Measurements from ENCODE around the gene LIMK2.

Gene LIMK2

GRCh38 chr22:31282748-31283468 lies 70.8 kb downstream of the LIMK2 start:
- no peaks in the 10 kb centered on the region for H3K9me3 ChIP-seq (ENCODE audit: insufficient read depth, low read length)
- TF ChIP-seq EZH2phosphoT487 (IDR thresholded peaks at IDR 0.05; ENCODE audit: low read depth) (no peak), CTCF (IDR thresholded peaks at IDR 0.05; ENCODE audit: low read depth, low read length) (no peak)
- H2AFZ ChIP-seq (ENCODE audit: low read depth, low read length): no peak overlapping the region
- no peak overlapping the region for H3K27ac ChIP-seq (ENCODE audit: low read length)
- peaks cover 25% of the 10 kb centered on the region for H3K36me3 ChIP-seq (replicated peaks; ENCODE audit: low read depth, low read length)
- H4K20me1 ChIP-seq (ENCODE audit: insufficient read depth, low read length): no peaks in the 10 kb centered on the region
- no peak overlapping the region for H3K4me2 ChIP-seq (ENCODE audit: low read length)
- H3K27me3 ChIP-seq (ENCODE audit: low read depth, low read length): no peaks in the 10 kb centered on the region
- H3K4me3 ChIP-seq (ENCODE audit: low read length): no peak overlapping the region
- H3K4me1 ChIP-seq (ENCODE audit: low read length): no peaks in the 10 kb centered on the region
- no peaks in the 10 kb centered on the region for H3K79me2 ChIP-seq (ENCODE audit: low read length)
- H3K9ac ChIP-seq (ENCODE audit: low read length): no peak overlapping the region

- Histone ChIP-seq H3K4me3 (ENCODE audit: low read length) (no peak overlapping the region), H3K36me3 (replicated peaks; ENCODE audit: low read depth, low read length) (peaks cover 15% of the 10 kb centered on the region), H3K9ac (ENCODE audit: low read length) (no peak overlapping the region), H3K4me2 (ENCODE audit: low read length) (no peak overlapping the region), H2AFZ (ENCODE audit: low read depth, low read length) (no peak overlapping the region), H4K20me1 (ENCODE audit: insufficient read depth, low read length) (no peaks in the 10 kb centered on the region), H3K27ac (ENCODE audit: low read length) (no peak overlapping the region), H3K27me3 (ENCODE audit: low read depth, low read length) (no peaks in the 10 kb centered on the region), H3K4me1 (ENCODE audit: low read length) (peaks cover 10% of the 10 kb centered on the region), H3K9me3 (ENCODE audit: insufficient read depth, low read length) (no peaks in the 10 kb centered on the region), H3K79me2 (ENCODE audit: low read length) (no peaks in the 10 kb centered on the region)
- no peak for TF ChIP-seq EZH2phosphoT487 (IDR thresholded peaks at IDR 0.05; ENCODE audit: low read depth)
- TF ChIP-seq CTCF (IDR thresholded peaks at IDR 0.05; ENCODE audit: low read depth, low read length): no peak
These were observed 72.4 kb downstream of the LIMK2 start for GRCh38 chr22:31284281-31285155.

GRCh38 chr22:31286360-31287255 lies 74.5 kb downstream of the LIMK2 start:
- Histone ChIP-seq H3K27me3 (ENCODE audit: low read depth, low read length) (no peaks in the 10 kb centered on the region), H3K4me2 (ENCODE audit: low read length) (no peak overlapping the region), H4K20me1 (ENCODE audit: insufficient read depth, low read length) (no peaks in the 10 kb centered on the region), H3K9me3 (ENCODE audit: insufficient read depth, low read length) (no peaks in the 10 kb centered on the region), H3K27ac (ENCODE audit: low read length) (no peak overlapping the region), H3K4me1 (ENCODE audit: low read length) (peaks cover 21% of the 10 kb centered on the region), H3K9ac (ENCODE audit: low read length) (no peak overlapping the region), H3K79me2 (ENCODE audit: low read length) (no peaks in the 10 kb centered on the region), H3K4me3 (ENCODE audit: low read length) (no peak overlapping the region), H2AFZ (ENCODE audit: low read depth, low read length) (no peak overlapping the region), H3K36me3 (replicated peaks; ENCODE audit: low read depth, low read length) (peaks cover 2% of the 10 kb centered on the region)
- TF ChIP-seq EZH2phosphoT487 (IDR thresholded peaks at IDR 0.05; ENCODE audit: low read depth) (no peak), CTCF (IDR thresholded peaks at IDR 0.05; ENCODE audit: low read depth, low read length) (no peak)
